GM12878 (cell line): ENCODE data around the gene GNAQ.

Experiments used
- CEBPZ ChIP-seq: fragments of 150-350 bp; IDR thresholded peaks from 2 replicates; pipeline ENCODE4 v1.6.1; 2016; ENCODE audit warnings: low read depth, low read length
- CREM ChIP-seq: IDR thresholded peaks from 2 replicates; pipeline ENCODE4 v1.6.1; 2014; ENCODE audit warnings: antibody characterized with exemption, low read depth
- CTCF ChIP-seq, 3 experiments: IDR thresholded peaks in 2 of 3; conservative IDR thresholded peaks in 1 of 3; 2 replicates each; pipeline ENCODE4 v1.5.1; 2011; ENCODE audit warnings: low read depth in 3 of 3, low read length in 3 of 3, mild to moderate bottlenecking in 3 of 3, control low read depth in 2 of 3, moderate library complexity in 2 of 3, inconsistent platforms in 1 of 3, mixed read lengths in 1 of 3; ENCODE audit not compliant: control insufficient read depth in 2 of 3, insufficient read depth in 1 of 3; ENCODE audit errors: extremely low read depth in 1 of 3
- LARP7 ChIP-seq: fragments of 450-650 bp; IDR thresholded peaks from 2 replicates; pipeline ENCODE4 v1.6.1; 2017; ENCODE audit warnings: mild to moderate bottlenecking
- RAD21 ChIP-seq: IDR thresholded peaks from 2 replicates; pipeline ENCODE4 v1.6.1; 2011; ENCODE audit warnings: mild to moderate bottlenecking, low read depth, low read length, moderate library complexity; ENCODE audit not compliant: insufficient read depth

DNA sequence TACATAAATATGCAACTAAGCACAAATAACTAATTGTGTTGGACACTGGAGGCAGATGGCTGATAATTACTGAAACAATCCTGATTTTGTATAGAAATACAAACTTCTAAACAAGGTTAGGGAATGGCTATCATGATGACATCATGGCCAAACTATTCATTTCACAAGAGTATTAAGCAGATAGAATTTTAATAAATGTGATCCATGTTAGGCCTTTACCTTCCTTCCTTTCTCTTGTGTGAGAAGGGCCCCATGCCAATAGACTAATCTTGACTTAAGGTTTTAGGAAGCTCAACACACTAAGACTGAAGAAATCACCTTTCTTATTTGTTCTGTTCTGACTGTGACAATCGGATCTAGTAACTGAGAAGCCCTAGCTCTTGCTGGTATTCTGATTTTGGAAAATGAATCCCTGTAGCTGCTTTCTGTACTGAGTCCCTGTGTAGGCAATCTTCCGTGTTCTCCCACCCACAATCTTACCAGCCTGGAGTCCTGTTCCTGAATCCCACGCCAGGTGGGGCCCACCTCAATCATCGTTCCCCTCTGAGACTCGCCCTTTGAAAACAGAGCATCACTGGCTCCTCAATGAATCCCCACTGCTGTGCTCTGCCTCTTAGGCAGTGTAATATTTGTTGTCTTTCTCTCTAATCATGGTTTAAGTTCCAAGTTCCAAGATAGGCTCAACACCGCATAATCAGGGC, 214.8 kb downstream of the GNAQ start:
- TF ChIP-seq LARP7 (no peak), CEBPZ (no peak), RAD21 (no peak), CTCF (IDR thresholded peaks at IDR 0.05 in 2 of 3, conservative IDR thresholded peaks at IDR 0.05 in 1 of 3; ENCODE audit: control insufficient read depth in 2 of 3, extremely low read depth in 1 of 3, insufficient read depth in 1 of 3, low read depth in 3 of 3, low read length in 3 of 3) (no peak), CREM (no peak)
